NCI-H1417 treated with DMSO at 0.1 percent for 48 hours (cell line): ENCODE results near the gene TECTA.
A peak's percentile ranks its signal among the peaks of the same experiment; 100 is the strongest.

Experiments
- DNase-seq: peaks from one replicate; lab custom pipeline; 2025; lab: John Stamatoyannopoulos, UW

The TECTA gene, protein sequence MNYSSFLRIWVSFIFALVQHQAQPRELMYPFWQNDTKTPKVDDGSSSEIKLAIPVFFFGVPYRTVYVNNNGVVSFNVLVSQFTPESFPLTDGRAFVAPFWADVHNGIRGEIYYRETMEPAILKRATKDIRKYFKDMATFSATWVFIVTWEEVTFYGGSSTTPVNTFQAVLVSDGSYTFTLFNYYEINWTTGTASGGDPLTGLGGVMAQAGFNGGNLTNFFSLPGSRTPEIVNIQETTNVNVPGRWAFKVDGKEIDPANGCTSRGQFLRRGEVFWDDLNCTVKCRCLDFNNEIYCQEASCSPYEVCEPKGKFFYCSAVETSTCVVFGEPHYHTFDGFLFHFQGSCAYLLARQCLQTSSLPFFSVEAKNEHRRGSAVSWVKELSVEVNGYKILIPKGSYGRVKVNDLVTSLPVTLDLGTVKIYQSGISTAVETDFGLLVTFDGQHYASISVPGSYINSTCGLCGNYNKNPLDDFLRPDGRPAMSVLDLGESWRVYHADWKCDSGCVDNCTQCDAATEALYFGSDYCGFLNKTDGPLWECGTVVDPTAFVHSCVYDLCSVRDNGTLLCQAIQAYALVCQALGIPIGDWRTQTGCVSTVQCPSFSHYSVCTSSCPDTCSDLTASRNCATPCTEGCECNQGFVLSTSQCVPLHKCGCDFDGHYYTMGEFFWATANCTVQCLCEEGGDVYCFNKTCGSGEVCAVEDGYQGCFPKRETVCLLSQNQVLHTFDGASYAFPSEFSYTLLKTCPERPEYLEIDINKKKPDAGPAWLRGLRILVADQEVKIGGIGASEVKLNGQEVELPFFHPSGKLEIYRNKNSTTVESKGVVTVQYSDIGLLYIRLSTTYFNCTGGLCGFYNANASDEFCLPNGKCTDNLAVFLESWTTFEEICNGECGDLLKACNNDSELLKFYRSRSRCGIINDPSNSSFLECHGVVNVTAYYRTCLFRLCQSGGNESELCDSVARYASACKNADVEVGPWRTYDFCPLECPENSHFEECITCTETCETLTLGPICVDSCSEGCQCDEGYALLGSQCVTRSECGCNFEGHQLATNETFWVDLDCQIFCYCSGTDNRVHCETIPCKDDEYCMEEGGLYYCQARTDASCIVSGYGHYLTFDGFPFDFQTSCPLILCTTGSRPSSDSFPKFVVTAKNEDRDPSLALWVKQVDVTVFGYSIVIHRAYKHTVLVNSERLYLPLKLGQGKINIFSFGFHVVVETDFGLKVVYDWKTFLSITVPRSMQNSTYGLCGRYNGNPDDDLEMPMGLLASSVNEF (N-terminal part only)

DNA sequence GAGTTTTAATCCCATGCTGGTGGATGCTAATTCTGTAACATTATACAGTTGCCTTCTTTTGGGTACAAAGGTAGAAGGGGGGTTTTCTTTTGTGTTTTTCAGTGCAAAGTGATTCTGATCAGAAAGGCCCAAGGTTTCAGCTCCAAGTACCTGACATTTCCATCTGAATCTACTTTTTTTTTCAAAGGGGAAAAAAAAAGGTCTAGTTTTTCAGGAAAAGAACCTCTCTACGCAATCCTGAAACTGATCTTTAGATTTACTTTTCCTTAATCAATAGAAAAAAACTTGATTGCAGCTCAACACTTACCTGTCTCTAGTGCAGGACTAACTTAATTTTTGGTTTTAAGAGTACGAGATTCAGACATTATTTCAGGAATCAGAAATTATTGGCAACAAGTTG lies at the start of gene TECTA:
TSS of gene TECTA (plus strand) at position 301 of the 400 bp plus-strand sequence. CDS start 1,423 bp downstream, outside the sequence.
- no peak for DNase-seq

DNA sequence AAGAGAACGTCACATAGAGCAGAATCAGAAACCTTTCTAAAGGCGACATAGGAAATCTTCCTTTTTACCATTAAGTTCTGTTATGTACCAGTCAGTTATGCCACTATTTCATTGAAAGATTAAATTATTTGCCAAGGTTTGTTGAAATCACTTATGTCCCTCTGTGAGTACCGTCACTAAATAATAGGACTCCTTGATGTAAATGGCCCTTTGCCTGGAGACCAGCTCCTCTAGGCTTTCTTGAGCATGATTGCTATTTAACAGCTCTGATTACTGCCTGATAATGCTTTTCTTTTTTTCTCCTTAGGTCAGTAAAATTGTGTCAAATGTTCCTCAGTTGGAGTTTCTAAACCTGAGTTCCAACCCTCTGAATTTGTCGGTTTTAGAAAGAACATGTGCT lies 47.8 kb upstream of the TECTA start:
- no peak for DNase-seq

DNA sequence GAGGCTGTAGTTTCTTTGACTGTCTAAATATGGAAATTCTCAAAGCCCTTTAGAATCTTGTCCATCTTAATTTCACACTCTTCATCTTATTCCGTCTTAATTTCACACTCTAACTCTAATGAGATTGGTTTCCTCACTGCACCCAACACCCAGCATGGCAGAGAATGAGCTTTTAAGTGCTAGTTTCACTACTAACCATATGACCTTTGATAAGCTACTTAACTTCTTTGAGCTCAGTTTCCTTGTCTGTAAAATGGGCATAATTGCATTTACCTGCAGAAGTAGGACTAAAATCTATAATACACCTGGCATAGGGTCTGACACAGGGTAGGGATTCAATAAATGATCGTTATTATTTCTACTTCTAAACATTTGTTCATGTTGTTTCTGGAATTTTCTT lies 46.8 kb upstream of the TECTA start:
- DNase-seq: no peak

DNA sequence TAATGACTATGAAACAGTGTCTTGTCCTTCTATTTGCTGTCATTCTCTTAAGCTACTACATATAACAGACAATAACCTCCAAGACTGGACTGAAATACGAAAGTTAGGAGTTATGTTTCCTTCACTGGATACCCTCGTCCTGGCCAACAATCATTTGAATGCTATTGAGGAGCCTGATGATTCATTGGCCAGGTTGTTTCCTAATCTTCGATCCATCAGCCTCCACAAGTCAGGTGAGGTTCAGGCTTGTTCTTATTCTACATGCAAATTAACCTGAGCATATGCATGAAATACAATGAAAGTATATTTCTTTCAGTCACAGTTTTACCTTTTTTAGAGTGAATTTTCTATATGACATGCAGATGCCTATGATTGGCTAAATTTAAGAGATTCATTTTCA lies 46.0 kb upstream of the TECTA start:
- DNase-seq: no peak

DNA sequence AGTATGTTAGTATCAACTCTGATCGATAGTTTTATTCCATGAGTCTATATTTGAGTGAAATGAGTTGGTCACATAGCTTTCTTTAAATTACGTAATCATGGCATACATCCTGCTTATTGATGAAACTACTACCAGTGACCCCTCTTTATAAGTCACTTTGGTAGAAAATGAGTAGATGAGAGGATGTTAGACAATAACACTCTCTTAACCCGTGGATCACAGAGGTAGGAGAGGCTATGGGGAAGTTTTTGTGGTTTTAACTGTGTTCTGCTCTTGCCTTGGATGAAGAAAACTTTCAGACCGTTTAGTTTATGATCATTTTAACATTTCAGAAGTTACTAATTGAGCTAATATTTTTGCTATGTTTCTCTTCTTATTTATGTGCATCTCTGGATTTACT lies 43.1 kb upstream of the TECTA start:
- DNase-seq: no peak

DNA sequence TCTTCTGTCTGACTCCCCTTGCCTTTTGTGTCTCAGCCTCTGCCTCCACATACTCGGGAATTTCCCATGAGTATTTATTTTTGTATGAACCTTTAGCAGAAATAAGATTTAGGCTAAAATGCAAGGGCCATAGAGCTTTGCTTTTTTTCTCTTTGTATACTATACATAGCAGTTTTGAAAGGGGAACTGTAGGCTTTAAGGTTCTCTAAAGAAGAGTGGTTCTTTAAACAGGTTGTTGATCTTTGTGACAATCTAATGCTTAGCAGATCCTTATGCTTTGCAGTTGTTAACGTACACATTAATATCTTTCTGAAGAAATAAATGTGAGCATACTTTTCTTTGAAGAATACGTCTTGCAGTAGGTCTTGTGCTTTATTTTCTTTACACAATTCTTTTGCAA lies 42.1 kb upstream of the TECTA start:
- DNase-seq: no peak

DNA sequence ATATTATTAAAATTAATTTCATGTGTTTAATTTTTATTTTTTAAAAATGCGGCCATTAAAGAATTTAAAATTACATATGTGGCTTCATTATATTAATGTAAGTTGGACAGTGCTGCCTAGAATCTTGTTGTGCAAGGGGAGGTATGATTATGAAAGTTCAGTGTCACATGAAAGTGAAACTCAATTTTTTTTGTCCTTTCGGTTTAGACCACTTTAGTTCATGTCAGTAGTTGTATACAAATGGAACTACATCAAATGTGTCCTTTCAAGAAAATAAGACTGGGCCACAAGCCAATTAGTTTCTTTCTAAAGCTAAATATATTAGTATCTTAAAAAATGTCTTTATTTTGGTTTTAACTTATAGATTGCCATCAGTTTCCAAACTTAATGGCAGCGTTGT lies 41.4 kb upstream of the TECTA start:
- DNase-seq: no peak

DNA sequence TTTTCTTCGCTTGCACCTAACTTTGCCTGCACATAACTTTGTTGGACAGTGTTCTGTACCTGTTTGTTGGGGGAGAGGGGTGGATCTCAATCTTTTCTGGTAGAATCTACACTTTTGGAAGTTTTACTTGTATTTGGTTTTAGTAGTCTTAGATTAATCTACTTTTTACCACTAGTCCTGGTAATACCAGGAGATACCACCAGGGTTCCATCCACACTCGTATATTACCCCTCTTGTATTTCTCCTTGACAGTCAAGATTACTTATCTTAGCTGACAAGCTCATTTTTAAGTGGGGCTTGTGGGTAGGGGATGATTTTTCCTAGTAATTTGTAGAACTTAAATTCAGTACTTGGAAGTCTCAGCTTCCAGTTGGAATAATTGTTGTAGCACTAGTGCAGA lies 37.3 kb upstream of the TECTA start:
- DNase-seq: no peak

DNA sequence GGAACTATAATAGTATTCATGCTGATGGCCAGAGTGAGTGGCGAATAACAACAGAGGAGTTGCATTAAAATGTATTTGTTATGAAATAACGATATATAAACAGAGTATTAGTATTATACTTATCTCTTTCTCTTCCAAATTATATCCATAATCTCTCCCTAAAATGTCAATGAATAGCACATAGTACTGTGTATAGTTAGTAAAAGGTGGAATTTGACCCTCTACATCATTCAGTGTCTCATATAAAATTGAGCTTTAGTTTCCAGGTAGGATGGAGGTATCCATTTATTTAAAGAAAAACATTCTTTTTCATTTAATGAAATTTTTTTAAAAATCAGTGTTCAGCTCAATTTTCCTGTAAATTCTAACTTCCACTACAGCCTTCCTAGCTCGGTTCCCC lies 34.4 kb upstream of the TECTA start:
- no peak for DNase-seq

DNA sequence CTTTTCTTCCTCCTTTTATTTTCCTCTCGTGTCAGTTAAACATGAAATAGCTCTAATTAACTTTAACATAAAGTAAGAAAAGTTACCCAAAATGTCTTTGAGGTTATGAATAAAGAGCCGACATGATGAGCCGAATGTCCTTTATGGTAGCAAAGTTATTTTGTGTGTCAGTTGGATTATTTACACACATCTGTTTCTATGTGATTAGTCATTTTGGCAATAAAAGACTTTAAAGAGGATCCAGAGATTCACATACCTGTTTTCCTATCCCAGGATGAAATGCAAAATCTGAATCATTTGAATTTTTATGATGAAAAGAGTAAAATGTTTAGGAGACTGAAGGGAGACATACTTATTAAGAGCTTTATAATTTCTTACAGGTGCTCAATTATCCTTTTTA lies 34.0 kb upstream of the TECTA start:
- no peak for DNase-seq

DNA sequence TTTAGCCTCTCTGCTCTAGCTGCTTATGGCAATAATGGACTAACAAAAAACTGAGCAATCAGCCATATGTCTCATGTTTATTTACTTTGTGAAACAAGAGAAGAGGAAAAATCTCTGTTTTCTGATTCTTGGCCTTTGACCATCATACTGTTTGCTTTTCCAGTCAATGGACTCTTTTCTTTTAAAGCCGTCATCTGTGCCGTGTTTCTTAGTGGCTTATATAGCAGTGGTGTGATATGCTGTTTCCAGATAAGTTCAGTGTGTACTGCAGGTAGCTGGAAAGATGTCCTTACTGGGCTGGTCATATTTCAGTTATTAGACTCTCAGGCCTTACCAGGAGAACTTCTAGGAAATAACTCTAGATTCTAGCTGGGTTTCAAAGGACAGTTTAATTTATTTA lies 33.6 kb upstream of the TECTA start:
- peak; percentile 39 for DNase-seq

DNA sequence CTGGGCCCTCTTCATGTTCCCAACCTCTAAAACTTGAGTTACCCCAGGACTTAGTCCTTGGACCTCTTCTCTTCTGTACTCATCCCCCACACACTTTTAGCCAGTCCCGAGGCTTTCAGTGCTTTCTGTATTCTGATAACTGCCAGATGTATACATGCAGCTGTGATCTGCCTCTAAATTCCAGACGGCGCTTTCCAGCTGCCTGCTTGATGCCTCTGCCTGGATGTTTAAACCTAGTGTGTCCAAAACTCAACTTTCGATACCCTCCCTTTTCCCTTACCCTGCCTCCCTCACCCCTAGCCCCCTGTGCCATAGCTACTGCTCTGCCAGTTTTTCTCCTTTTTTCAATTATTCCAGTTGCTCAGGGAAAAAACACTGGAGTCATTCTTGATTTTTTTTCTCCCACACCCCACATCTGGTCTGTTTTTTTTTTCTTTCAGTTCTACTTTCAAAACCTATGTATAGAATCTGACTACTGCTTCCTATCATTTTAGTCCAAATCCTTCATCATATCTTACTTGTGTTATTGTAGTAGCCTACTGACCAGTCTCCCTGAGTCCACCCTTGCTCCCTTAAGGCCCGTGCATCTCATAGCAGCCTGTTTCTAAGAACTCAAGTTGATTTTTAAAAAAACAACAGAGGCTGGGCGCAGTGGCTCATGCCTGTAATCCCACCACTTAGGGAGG lies 32.9 kb upstream of the TECTA start:
- DNase-seq: no peak

DNA sequence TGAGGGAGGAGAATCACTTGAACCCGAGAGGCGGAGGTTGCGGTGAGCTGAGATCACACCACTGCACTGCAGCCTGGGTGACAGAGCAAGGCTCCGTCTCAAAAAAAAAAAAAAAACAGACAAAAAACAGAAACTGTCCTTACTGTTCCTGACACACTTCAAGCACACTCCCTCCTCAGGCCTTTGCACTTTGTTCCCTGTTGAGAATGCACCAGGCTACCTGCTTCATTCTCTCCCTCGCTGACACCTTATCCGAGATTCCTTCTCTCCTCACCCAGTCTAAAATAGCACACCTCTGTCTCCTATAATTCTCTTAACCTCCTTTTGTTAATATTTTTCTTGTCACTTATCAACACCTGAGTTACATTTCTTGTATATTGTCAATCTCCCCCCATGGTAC lies 32.3 kb upstream of the TECTA start:
- DNase-seq: no peak

DNA sequence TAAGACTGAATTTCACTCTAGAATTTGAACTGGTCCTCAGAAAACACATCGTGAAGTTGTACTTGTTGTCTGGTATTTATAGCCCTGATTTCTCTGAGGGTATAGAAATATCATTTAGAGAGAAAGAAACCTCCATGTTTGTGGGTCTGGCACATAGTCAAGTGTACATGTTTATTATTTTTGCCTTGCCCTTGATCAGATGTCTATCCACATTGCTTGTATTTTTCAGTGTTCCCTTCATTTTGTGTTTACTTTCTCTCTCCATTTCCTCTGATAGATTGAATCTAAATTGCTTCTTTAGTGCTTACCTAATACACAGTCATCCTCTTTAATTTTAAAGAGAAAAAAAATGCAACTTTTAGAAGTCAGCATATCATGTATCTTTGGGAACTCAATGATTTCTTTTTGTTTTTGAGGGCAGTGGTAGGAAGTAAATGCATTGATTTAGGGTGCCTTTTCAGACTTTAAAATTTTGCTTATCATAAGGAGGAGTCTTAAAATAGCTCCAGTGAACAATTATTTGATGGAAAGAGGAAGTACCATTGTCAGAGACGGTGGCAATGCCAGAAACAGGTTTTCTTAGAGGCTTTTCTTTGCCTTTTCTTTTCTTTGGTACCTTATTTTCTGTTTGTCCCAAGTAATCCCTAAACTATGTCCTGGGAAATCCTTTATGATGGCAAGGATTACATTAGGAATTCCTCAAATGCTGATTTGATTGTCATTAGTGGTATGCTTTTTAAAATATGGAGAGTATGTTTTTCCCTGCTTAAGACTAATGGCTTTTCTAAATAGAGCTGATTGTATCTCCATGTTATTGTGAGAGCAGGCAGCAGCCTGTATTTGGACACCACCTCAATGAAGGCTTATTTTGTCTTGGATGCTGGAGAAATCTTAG lies 29.8 kb upstream of the TECTA start:
- DNase-seq: no peak

DNA sequence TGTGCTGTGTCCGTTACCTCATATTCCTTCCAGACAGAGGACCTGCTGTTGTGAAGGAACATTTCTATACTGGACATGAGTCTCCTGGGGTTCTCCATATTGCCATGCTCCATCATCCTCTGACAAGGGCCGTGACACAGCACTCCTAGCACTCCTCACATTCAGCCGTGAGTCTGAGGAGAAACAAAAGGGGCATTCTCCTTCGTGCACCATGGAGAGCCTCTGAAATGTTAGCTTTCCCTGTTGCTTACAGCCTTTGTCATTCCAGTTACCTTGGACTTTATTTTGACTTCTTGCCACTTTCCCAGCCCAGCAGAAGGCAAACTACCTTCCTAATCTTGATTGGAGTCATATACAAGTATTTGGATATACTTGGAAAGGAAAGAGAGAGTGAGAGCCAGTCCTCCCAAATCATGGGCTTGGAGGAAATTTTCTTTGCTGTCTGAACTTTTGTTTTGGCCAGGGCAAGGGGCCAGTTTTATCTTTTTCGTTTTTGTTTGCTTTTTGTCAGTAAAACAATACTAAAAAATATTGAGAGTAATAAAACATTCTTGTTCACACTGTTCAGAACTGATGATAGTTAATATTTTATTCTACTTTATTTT lies 29.1 kb upstream of the TECTA start:
- DNase-seq: no peak

DNA sequence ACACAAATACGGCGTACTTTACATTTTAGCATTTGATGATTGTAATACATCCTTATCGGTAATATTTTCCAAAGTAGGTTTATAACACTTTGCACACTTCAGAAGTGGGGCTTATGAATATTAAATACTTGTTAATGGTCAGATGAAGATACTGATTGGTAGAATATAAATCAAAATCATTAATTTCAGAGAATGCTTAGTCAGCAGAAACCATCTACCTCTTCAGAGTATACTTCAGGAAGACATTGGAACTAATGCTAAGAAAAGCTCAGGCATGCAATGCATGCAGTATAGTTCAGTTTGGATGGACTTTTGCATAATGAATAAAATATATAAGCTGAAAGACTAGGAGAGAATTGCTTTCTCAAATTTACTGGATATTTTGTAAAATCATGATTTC lies 19.7 kb upstream of the TECTA start:
- no peak for DNase-seq

DNA sequence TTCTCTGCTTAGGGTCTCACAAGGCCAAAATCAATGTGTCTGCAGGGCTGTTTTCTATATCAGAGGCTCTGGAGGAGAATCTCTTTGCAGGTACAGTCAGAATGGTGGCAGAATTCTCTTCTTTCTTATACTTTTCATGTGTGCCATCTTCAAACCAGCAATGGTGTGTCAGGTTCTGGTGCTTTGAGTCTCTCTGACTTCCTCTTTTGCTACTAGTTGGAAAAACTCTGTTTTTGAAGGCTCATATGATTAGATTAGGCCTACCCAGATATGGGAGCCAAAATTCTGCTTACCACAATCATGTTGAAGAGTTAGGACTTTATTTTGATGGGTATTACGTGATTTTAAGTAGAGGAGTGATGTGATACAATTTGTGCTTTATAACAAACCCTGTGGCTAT lies 18.8 kb upstream of the TECTA start:
- DNase-seq: no peak

DNA sequence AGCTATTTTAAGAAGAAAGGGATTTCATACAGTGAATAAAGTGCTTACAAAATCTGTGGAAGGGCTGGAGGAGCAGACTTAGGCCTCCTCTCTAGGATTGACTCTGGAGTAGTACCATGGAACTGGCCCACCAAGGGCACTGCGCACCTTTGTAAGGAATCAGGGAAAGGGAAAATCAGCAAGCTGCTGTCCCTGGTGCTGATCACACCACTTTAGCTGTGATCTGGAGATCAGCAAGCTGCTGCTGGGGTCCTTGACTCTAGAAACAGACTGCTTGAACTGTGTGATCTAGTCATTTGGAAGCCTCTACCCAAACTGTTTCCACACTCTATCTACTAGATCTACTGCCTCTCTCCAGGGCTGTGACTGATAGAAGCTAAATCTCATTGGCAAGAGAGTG lies 18.4 kb upstream of the TECTA start:
- DNase-seq: no peak

DNA sequence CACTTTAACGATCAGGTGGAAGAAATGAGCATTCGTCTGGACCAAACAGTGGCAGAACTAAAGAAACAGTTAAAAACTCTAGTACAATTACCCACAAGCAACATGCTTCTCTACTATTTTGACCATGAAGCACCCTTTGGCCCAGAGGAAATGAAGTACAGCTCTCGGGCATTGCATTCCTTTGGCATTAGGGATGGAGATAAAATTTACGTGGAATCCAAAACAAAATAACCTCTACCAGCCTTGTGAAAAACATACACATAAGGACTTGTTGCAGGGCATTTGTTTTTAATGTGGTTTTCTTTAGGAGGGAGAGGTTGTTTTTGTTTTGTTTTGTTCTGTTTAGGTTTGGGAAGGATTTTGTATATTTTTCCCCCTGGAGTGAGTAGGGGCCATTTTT lies 14.2 kb upstream of the TECTA start:
- DNase-seq: no peak

DNA sequence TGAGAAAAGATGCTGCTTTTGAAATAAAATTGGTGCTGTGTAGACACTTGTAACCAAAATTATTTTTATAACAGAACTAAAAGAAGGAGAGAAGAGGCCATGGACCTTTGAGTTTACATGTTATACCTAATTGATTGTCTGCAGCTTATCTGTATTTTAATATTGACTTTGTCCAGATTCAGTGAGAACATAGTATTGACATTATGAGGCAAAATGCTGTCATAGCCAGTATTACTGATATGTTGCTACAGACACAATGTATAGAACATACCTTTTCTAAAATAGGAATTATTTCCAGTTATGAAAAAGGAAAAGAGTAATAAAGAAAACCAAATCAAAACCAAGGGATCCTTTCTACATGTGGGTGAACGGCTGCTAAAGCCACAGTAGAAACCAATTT lies 11.5 kb upstream of the TECTA start:
- no peak for DNase-seq
